GM10847 (cell line): ENCODE measurements around the gene RYK.

Source experiments
- POLR2A ChIP-seq: IDR thresholded peaks from 2 replicates; pipeline ENCODE4 v1.6.1; 2011; ENCODE audit not compliant: insufficient read length; ENCODE audit errors: extremely low read depth

Gene RYK

GRCh38 chr3:134232951-134233350 is 17.7 kb downstream of the RYK start:
- TF ChIP-seq POLR2A, result no peak

GRCh38 chr3:134232151-134232550 is 18.5 kb downstream of the RYK start:
- TF ChIP-seq POLR2A, result no peak

GRCh38 chr3:134231131-134231530 is 19.5 kb downstream of the RYK start:
- TF ChIP-seq POLR2A, result no peak

GRCh38 chr3:134229038-134229437 is 21.6 kb downstream of the RYK start:
- no peak for TF ChIP-seq POLR2A

- TF ChIP-seq POLR2A, result no peak
Observed at GRCh38 chr3:134228479-134228878, 22.2 kb downstream of the RYK start.

GRCh38 chr3:134228035-134228434 is 22.6 kb downstream of the RYK start:
- no peak for TF ChIP-seq POLR2A

GRCh38 chr3:134222835-134223234 is 27.8 kb downstream of the RYK start:
- TF ChIP-seq POLR2A, result no peak

GRCh38 chr3:134216851-134217250 is 33.8 kb downstream of the RYK start:
- TF ChIP-seq POLR2A, result no peak

- no peak for TF ChIP-seq POLR2A
Observed at GRCh38 chr3:134216191-134216764, 34.4 kb downstream of the RYK start.

GRCh38 chr3:134214239-134214638 is 36.4 kb downstream of the RYK start:
- no peak for TF ChIP-seq POLR2A

- TF ChIP-seq POLR2A, result no peak
Observed at GRCh38 chr3:134212967-134213665, 37.5 kb downstream of the RYK start.

- no peak for TF ChIP-seq POLR2A
Observed at GRCh38 chr3:134211797-134212196, 38.9 kb downstream of the RYK start.

GRCh38 chr3:134205451-134205850 is 45.2 kb downstream of the RYK start:
- TF ChIP-seq POLR2A, result no peak

GRCh38 chr3:134201201-134202130 is 49.2 kb downstream of the RYK start:
- TF ChIP-seq POLR2A, result no peak

- no peak for TF ChIP-seq POLR2A
Observed at GRCh38 chr3:134199240-134199639, 51.4 kb downstream of the RYK start.

- no peak for TF ChIP-seq POLR2A
Observed at GRCh38 chr3:134198414-134198813, 52.2 kb downstream of the RYK start.
